HepG2 (cell line): ENCODE data around the gene RECK. TPM values are rescaled to one million over a fixed set of nuclear protein-coding genes. Genes with fewer than 3 reads are reported as not detected.

Source experiments
- ARID5B ChIP-seq: IDR thresholded peaks from 2 replicates; pipeline ENCODE4 v1.4.0; 2020; ENCODE audit warnings: mild to moderate bottlenecking, missing genetic modification reagents
- HDAC6 ChIP-seq: fragments of 200-600 bp; sonication (generic); IDR thresholded peaks from 2 replicates; pipeline ENCODE4 v1.7.0; 2017; ENCODE audit warnings: mild to moderate bottlenecking, antibody characterized with exemption, low read length, low read depth
- ZEB1 ChIP-seq: IDR thresholded peaks from 2 replicates; pipeline ENCODE4 v1.6.1; 2012; ENCODE audit warnings: mild to moderate bottlenecking, low read depth, inconsistent platforms; ENCODE audit not compliant: insufficient replicate concordance
- polyA plus RNA-seq, 8 experiments: library from polyadenylated mRNA; depleted of rRNA in 3 of 8; stranded (reverse) in 7 of 8; unstranded in 1 of 8; fragments of >200 nt; fragmentation: Illumina TruSeq in 4 of 8; extraction: Trizol in 4 of 8; gene quantifications; 2 replicates each; pipeline versions ENCODE4 v1.2.1 to v1.2.3, GENCODE V29; 2011 to 2016; ENCODE audit warnings: low read depth in 4 of 8, missing spikeins in 1 of 8, mixed read lengths in 1 of 8; ENCODE audit not compliant: insufficient read depth in 1 of 8
- total RNA-seq, 5 experiments: library from RNA; depleted of rRNA; stranded (reverse); fragments of >200 nt; fragmentation: Illumina TruSeq; extraction: Trizol; gene quantifications; 2 replicates each; pipeline ENCODE4 v1.2.3, GENCODE V29; 2016; ENCODE audit warnings: low read depth in 1 of 5
- TF ChIP-seq, protein P1 (sequence below): sonication (generic); formaldehyde crosslinking; IDR thresholded peaks from 2 replicates; pipeline ENCODE4 v1.4.0; 2020; ENCODE audit warnings: missing genetic modification reagents

RECK gene
- total and polyA plus RNA-seq, 2 of the 13 experiments (the other 11 are each of a cell fraction or from before 2014, with no cell fraction given) = 3.1 to 4.8 TPM

DNA sequence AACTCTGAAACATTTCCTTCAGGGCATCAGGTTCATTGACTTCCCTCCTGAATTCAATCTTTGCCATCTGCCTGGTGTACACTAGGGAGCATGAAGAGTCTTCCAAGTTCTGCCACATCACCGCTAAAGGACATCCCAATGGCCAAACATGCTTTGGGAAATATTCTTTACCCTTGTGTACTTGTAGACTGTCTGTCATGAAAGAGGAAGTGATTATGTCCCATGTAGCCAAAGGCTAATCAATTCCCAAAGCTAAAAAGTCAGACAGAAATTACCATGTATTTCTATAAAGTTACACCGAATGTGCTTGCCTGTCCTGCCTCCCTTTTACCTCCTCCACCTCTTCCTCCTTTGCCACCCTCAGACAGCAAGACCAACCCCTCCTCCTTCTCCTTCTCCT, 28.9 kb upstream of the RECK start (continued):
- TF ChIP-seq, protein P1, sequence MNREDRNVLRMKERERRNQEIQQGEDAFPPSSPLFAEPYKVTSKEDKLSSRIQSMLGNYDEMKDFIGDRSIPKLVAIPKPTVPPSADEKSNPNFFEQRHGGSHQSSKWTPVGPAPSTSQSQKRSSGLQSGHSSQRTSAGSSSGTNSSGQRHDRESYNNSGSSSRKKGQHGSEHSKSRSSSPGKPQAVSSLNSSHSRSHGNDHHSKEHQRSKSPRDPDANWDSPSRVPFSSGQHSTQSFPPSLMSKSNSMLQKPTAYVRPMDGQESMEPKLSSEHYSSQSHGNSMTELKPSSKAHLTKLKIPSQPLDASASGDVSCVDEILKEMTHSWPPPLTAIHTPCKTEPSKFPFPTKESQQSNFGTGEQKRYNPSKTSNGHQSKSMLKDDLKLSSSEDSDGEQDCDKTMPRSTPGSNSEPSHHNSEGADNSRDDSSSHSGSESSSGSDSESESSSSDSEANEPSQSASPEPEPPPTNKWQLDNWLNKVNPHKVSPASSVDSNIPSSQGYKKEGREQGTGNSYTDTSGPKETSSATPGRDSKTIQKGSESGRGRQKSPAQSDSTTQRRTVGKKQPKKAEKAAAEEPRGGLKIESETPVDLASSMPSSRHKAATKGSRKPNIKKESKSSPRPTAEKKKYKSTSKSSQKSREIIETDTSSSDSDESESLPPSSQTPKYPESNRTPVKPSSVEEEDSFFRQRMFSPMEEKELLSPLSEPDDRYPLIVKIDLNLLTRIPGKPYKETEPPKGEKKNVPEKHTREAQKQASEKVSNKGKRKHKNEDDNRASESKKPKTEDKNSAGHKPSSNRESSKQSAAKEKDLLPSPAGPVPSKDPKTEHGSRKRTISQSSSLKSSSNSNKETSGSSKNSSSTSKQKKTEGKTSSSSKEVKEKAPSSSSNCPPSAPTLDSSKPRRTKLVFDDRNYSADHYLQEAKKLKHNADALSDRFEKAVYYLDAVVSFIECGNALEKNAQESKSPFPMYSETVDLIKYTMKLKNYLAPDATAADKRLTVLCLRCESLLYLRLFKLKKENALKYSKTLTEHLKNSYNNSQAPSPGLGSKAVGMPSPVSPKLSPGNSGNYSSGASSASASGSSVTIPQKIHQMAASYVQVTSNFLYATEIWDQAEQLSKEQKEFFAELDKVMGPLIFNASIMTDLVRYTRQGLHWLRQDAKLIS (CRISPR knock-in tag) = no peak
- TF ChIP-seq ZEB1 (no peak), HDAC6 (no peak), ARID5B (CRISPR knock-in tag) (no peak)
